Esophagus muscularis mucosa (tissue), 3 donors: ENCODE measurements around the gene KLHL29.

ENCODE experiments used
- CTCF ChIP-seq, 3 experiments: fragments of 200-600 bp in 2 of 3; fragments of 450-650 bp in 1 of 3; sonication (generic) in 2 of 3; IDR thresholded peaks; one replicate each; pipeline ENCODE4 v1.5.1; 2017 to 2019; ENCODE audit warnings: antibody characterized with exemption in 3 of 3, mild to moderate bottlenecking in 2 of 3, moderate library complexity in 1 of 3
- POLR2A ChIP-seq: fragments of 450-650 bp; IDR thresholded peaks from one replicate; pipeline ENCODE4 v1.6.1; 2017; ENCODE audit warnings: antibody characterized with exemption, moderate library complexity, mild to moderate bottlenecking, low read depth
- POLR2AphosphoS5 ChIP-seq, 2 donors: sonication (generic); formaldehyde crosslinking; IDR thresholded peaks; one replicate each; pipeline ENCODE4 v1.6.1; 2017; ENCODE audit warnings: antibody characterized with exemption in 2 of 2

DNA sequence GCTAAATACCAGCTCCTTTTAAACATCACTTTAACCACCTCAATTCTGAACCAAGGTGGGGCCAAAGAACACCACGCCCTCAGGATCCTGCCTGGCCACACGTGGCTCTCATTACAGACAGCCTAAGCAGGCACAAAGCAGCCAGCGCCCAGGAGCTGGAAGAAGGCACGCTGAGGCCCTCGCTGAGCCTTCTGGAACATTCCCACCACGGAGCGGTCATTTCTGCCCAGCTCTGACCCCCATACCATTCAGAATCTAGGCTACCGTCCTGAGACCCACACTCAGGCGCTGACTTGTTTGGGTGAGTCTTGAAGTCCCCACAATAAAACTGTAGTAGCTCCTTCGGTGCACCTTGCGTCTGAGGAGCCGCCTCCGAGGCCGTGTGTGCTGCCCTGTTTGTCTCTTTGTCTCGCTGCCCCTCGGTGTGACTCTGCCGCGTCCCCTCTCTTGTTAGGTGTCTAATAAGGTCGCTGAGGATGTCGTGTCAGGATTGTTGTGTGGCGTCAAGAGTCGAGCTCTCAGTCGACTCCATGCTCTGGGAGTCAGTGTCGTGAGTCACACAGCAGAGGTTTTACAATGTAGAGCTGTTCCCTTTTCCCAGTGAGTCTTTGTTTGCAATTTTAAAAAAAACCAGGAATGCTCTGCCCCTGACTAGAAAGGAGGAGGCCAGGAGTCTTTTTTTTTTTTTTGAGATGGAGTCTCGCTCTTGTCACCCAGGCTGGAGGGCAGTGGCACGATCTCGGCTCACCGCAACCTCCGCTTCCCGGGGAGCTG is 242.4 kb downstream of the KLHL29 start:
- TF ChIP-seq CTCF (IDR thresholded peaks at IDR 0.05) (no peak), POLR2AphosphoS5 (IDR thresholded peaks at IDR 0.05) (no peak), POLR2A (no peak)
